Frontal cortex (tissue), 4 donors: Measurements from ENCODE around the gene SEMA4B. TPM values are rescaled to one million over a fixed set of nuclear protein-coding genes. Genes with fewer than 3 reads are reported as not detected.
"Not testable (repeated sequence)": the region's sequence is repeated elsewhere in the genome, so short reads cannot be mapped to it uniquely, and the experiment has no call there.

Experiments used
- DNase-seq, 2 donors: peaks; one replicate each; pipeline ENCODE4 v3.0.0; 2012; ENCODE audit warnings: low spot score in 2 of 2
- FAIRE-seq: peaks from 2 replicates; lab custom pipeline; 2012; peaks lifted over from hg19 to GRCh38; lab: Jason Lieb, UNC
- total RNA-seq: library from RNA; depleted of rRNA; stranded (reverse); fragments of >200 nt; gene quantifications from one replicate; pipeline ENCODE4 v1.2.3, GENCODE V29; 2014
- donor health status: control.
- donor health status: control.
- donor health status: control.

SEMA4B gene
- total RNA-seq, 1 donor from 2014 or later: 35.5 TPM

GRCh38 chr15:90178468-90179435, 22.4 kb upstream of the SEMA4B start:
- no peak for FAIRE-seq

GRCh38 chr15:90181776-90182175, 19.4 kb upstream of the SEMA4B start:
- no peak for DNase-seq
- FAIRE-seq: no peak

More at GRCh38 chr15:90178468-90179435, 22.4 kb upstream of the SEMA4B start:
- no peak for DNase-seq

GRCh38 chr15:90184119-90184785, 16.9 kb upstream of the SEMA4B start:
- no peak for FAIRE-seq
- DNase-seq: no peak

DNA sequence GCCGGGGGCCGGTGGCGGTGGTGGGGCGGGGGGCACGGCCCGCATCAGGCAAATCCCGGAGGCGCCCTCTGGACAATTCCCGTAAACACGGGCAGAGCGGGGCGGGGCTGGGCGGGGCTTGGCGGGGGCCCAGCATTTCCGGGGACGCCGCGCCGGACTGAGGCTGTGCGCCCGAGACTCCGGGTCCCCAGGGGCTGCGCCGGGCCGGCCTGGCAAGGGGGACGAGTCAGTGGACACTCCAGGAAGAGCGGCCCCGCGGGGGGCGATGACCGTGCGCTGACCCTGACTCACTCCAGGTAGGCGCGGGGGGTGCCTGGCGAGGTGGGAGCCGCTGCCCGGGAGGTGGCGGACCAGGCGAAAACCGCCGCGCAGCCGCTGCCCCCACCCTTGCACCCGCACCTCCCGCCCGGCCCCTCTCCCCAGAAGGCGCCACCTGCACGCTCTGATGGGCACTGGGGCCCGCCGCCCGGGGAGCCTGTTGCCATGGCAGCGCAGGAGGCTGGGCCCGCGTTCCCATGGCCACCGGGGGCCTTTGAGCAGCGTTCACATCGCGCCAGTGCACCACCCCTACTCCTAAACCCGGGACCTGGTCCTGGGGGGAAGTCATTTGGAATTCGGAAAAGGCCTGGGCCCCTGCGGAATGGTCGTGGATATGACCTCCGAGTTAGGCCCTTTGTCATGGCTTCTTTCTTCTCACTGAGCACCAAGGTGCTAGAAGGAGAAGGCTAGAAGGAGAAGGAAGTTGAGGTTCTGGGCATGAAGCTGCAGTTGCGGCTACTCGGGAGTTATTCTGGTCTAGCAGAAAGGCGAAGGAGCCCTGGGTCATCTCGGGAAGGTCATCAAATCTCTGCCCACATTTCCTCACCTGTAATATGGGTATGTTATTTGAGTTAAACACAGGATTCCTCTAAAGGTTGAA, 16.1 kb upstream of the SEMA4B start:
- DNase-seq: peak; percentile 78
- FAIRE-seq: no peak

DNA sequence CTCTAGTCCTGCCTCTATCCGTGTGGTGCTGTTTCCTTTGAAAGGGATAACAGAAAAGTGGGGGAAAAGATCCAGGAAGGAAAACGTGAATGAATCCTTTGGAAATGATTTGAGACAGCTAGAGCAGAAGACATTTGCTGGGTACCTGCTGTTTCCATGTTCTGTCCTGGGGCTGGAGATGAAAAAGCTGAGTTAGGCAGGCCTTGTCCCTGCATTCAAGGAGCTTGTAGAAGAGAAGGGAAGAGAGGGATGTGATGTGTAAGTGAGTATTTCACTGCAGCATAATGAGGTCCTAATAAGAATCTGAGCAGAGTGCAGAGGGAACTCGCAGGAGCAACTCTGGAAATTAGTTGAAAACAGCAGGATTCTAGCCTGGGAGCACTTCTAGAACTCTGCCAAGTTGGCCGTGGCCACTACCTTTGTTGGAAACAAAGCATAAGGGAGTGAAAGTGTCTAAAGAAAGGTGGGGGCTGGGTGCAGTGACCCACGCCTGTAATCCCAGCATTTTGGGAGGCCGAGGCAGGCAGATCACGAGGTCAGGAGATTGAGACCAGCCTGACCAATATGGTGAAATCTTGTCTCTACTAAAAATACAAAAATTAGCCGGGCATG, 13.8 kb upstream of the SEMA4B start:
- FAIRE-seq: no peak
- no peak for DNase-seq

DNA sequence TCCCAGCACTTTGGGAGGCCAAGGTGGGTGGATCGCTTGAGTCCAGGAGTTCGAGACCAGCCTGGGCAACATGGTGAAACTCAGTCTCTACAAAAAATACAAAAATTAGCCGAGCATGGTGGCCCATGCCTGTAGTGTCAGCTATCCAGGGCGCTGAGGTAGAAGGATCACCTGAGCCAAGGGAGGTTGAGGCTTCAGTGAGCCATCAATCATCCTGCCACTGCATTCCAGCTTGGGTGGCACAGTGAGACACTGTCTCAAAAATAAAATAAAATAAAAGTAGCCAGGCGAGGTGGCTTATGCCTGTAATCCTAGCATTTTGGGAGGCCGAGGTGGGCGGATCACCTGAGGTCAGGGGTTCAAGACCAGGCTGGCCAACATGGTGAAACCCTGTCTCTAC, 13.1 kb upstream of the SEMA4B start:
- FAIRE-seq, DNase-seq: not testable (repeated sequence)

DNA sequence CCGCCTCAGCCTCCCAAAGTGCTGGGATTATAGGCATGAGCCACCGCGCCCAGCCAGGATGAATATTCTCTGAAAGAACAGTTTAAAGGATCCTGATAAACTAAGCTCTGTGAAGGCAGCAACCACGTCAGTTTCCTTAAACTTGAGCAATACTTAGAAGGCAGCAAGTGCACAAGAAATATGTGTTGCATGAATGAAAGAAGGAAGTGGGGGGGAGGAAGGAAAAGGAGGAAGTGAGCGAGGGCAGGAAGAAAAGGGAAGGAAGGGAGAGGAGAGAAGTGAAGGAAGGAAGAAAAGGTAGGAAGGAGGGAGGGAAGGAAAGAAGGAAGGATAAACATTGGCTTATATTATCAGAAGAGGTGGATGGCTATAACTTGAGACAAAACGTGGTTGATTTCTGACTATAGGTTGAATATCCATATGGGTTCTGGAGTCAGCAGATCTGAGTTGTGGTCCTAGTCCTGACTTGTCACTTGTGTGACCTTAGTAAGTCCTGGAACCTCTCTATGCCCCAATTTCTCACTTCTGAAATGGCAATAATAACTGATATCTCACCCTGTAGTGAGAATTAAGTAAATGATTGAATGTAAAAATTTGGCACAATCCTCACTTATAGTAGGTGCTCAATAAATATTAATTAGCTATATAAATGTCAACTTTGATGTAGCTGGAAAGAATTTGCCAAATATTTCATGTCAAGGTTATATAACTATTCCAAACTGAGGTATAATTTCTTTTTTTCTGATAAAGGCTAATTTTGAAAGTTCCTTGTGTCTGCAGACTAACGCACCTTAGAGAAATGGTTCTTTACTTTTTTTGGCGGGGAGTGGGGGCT, 12.0 kb upstream of the SEMA4B start:
- FAIRE-seq (no peak), DNase-seq (no peak)

DNA sequence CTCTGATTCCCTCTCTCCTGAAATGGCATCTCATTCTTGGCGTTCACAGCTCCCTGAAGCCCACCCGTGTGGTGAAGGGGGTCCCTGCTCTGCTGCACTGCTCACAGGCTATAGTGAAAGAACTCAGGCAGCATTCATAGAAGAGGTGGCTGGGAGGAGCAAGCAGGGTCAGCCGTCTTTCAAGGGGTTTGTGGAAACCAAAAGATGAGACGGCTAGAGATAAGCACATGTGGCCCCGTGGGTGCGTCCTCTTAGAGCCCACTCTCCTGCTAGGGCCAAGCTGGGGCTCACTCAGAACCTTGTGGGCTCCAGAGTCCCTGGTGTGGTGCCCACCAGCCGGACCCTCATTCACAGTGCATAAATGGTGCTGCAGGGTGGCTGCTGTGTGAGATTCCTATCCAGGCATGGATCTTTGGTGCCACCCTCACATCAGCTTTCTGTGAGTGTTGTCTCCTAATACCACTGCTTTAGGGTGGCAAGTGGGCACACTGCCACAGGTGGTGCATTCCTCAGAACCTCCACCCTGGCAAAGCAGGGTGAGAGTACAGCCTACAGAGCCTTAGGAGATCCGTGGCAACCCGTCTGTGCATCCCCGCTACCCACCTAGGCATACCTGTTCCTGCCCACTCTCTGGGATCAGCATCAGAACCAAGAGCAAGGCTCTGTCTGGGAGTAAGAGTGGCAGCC, 11.2 kb upstream of the SEMA4B start:
- FAIRE-seq: no peak
- no peak for DNase-seq

- FAIRE-seq (no peak), DNase-seq (no peak)
Observed at GRCh38 chr15:90190606-90191343, 10.4 kb upstream of the SEMA4B start.

DNA sequence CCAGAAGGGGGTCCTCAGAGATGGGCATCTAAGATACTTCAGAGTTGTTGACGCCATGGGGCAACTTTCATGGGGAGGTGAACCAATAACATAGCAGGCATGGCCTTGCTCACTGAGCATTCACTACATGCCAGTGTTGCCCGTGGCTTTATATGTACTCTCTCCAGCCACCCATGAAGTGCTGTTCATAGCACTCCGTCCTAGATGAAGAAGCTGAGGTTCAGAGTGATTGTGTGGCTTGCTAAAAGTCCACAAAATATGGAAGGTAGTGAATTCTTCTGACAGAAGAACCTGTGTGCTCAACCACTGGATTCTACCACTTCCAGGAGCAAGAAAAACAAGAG, 9.8 kb upstream of the SEMA4B start:
- FAIRE-seq: no peak
- no peak for DNase-seq

DNA sequence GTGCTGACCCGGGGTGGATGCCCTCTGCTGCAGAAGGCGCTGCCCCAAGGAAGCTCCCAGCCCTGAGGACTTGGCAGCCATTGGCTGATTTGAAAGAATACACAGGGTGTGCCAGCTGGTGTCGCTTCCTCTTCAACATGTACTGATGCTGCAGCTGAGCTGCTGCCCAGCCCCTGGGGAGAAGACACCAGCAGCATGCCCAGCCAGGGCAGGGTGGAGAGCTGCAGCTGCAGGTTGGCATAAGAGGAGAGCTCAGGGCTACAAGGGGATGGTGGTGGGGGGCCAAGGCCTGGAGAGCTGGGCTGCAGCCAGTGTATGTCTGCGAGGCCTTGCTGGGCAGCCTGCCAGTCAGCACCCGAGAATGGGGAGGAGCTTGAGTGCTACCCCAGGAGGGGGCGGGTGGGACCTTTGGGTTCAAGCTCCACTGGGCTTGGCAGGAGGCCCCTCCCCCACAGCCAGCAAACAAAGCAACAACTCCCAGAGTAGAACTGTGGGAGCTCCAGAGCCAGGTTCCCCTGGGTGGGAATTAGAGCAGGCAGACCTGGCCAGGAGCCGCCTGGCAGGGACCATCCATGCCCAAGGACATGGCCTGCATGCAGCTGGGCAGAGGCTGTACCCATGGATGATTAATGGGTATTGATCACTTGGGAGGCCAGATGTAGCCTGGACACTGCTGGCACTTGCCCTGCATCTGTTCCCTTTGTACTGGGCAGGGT, 9.2 kb upstream of the SEMA4B start:
- no peak for FAIRE-seq
- peak; percentile 60 to 62 for DNase-seq

DNA sequence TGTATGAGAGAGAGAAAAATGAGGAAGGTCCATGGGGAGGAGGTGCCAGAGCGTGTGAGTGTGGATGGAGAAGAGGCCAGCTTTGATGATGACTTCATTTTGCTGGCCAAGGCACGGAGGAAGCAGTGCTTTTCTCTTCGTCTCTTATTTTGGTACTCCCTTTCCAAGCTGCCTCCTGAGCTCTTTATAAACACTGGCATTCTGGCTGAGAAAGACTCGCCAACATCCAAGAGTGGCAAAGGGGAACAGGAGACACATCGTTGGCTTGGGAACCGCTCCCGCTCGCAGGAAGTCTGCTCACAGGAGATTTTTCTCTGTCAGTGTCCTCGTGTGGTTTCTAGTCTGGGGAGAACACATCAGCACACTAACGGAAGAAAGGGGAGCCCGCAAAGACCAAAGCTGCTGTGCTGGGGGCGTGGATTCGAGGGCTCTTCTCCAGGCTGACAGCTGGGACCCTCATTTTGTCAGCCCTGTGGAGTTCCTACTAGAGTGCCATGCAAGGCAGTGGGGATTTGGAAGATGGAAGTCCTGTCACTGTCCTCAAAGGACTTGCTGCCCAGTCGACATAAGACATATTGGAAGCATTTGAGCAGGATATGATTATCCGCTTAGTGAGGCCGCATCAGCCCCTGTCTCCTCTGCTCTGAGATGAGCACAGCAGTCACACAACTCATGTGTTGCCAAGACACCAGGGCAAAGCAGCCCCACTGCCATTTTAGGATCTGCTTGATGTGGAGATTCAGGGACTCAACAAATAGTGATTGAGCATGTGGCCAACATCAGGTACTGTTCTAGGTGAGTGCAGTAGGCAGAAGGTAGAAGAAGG, 8.0 kb upstream of the SEMA4B start:
- no peak for DNase-seq
- no peak for FAIRE-seq

GRCh38 chr15:90194655-90195054, 6.5 kb upstream of the SEMA4B start:
- FAIRE-seq: no peak
- DNase-seq: no peak

DNA sequence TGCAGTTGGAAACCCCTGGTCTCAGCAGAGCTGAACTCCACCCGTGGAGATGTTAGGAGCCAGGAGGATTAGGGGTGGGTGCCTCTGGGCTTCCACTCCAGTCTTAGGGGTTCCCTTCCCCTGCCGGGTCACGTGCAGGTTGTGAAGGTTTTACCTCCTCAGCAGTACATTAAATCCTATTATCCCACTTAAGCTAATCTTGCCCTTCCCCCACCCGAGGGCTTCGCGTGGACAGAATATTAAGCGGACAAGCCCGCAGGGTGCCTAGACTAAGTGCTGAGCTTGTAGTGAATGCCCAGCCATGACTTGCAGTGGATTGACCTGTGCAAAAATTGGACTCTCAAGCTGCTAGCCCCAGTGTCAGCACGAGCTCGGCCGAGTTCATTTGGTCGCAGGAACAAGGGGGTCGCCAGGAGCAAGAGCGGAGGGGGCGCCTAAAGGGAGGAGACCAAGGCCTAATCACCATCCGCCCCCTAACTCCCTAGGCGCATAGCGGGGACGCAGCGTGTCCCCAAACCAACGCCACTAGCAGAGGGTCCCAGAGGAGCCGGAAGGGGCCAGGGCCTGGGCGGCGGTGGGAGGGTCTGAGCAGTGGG, 498 bp upstream of the SEMA4B start:
- no peak for FAIRE-seq
- no peak for DNase-seq

- DNase-seq (peak in 1 of 2 donors; percentile 63), FAIRE-seq (no peak)
Observed at GRCh38 chr15:90201944-90202375, 830 bp downstream of the SEMA4B start.

- DNase-seq (no peak), FAIRE-seq (no peak)
Observed at GRCh38 chr15:90202929-90203328, 1.8 kb downstream of the SEMA4B start.
